IPS DF 4.7 (cell line): ENCODE measurements around the gene CALR3.

ENCODE experiments used
- DNase-seq: peaks from one replicate; pipeline ENCODE4 v3.0.0-alpha.2; 2013; ENCODE audit warnings: low spot score; ENCODE audit errors: extremely low read depth

Gene CALR3

GRCh38 chr19:16435238-16435917, 60.6 kb downstream of the CALR3 start:
- no peak for DNase-seq

DNA sequence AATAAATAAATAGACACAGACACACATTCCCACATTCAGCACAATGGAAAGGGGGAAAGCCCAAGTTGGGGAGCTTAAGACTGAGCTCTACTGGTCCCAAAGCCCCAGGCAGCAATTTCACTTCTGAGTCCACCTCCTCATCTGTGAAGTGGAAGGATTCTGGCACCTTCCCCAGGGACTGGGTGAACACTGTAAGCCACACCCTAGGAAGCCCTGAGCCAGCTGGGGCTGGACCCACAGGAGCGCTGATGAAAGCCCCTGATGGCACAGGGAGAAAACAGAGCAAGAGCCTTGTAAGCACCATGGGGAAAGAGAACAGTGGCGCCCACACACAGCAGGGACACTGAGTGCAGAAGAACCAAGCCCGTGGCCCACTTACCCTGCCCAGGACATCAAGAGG, 62.0 kb downstream of the CALR3 start:
- no peak for DNase-seq

DNA sequence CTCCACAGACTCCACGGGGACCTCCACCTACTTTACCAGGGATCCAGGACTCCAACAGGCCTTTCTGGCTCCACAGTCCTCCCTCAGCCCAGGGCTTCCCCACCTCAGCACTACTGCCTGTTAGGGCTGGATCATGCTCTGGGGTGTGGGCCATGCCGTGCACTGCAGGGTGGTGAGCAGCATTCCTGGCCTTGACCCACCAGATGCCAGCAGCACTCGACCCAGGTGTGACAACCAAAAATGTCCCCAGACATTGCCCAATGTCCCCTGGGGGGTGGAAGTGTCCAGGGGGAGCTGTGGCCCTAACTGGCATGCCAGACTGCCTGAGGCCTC, 66.2 kb downstream of the CALR3 start:
- DNase-seq, result no peak

- DNase-seq, result no peak
Measured at GRCh38 chr19:16429066-16429758, 66.8 kb downstream of the CALR3 start.
